ENCODE data around the gene SH3RF2. TPM values are rescaled to one million over a fixed set of nuclear protein-coding genes. Genes with fewer than 3 reads are reported as not detected.

The SH3RF2 gene
- total and polyA plus RNA-seq, 9 of the 15 experiments (the other 6 are each of a cell fraction or from before 2014, with no cell fraction given), result 0.05 TPM; not detected in 8

GRCh38 chr5:145944328-145944727 is 8.0 kb downstream of the SH3RF2 start (continued):
- TF ChIP-seq TCF15 (CRISPR knock-in tag; IDR thresholded peaks at IDR 0.05) (no peak), NFXL1 (CRISPR knock-in tag; IDR thresholded peaks at IDR 0.05) (no peak), CHD1 (IDR thresholded peaks at IDR 0.05; ENCODE audit: low read length) (no peak), ELF1 (tag; IDR thresholded peaks at IDR 0.05) (no peak), PHB (CRISPR knock-in tag; IDR thresholded peaks at IDR 0.05) (no peak)

GRCh38 chr5:145945620-145946111 is 9.3 kb downstream of the SH3RF2 start:
- Histone ChIP-seq H3K4me1 (replicated peaks in 1 of 2; ENCODE audit: control insufficient read depth in 2 of 2, insufficient read depth in 2 of 2, low read length in 2 of 2) (no peaks in the 10 kb centered on the region), H3K27ac (ENCODE audit: extremely low read depth, low read depth, low read length) (no peak overlapping the region), H4K20me1 (replicated peaks; ENCODE audit: control insufficient read depth, insufficient read depth, low read length) (no peaks in the 10 kb centered on the region; the same call in 1 of the 2 replicates), H3K9me3 (replicated peaks; ENCODE audit: control insufficient read depth, insufficient read depth, low read depth, low read length) (no peaks in the 10 kb centered on the region), H3K9ac (ENCODE audit: insufficient read depth in 1 of 2, low read depth in 2 of 2, low read length in 2 of 2) (no peak overlapping the region), H3K9me1 (ENCODE audit: control insufficient read depth, insufficient read depth, low read length) (no peaks in the 10 kb centered on the region), H3K79me2 (ENCODE audit: control insufficient read depth, insufficient read depth, low read length) (no peaks in the 10 kb centered on the region), H3K4me3 (no peak overlapping the region), H3K4me2 (ENCODE audit: insufficient read depth, low read length) (no peak overlapping the region), H2AFZ (ENCODE audit: low read depth, low read length) (no peak overlapping the region), H3K36me3 (ENCODE audit: control insufficient read depth, insufficient read depth, low read length) (no peaks in the 10 kb centered on the region), H3K27me3 (ENCODE audit: control insufficient read depth in 2 of 2, insufficient read depth in 2 of 2, low read length in 2 of 2) (peaks cover 3 to 9% of the 10 kb centered on the region in 2 experiments; a peak in 2 of 5 replicates)
- FAIRE-seq, result no peak
- ChIA-PET CTCF (ENCODE audit: low intra/inter-chr PET ratio) (no interaction called here), POLR2A (interaction anchor here (0.8 to 1.1 kb wide), 2 partner anchors 10 to 13 kb away, joined by 3 to 4 read pairs; no protein-coding TSS in a partner anchor)
- TF ChIP-seq ATF2 (CRISPR knock-in tag; IDR thresholded peaks at IDR 0.05) (no peak), ZNF253 (CRISPR knock-in tag; conservative IDR thresholded peaks at IDR 0.05) (no peak), TGIF2 (CRISPR knock-in tag; IDR thresholded peaks at IDR 0.05) (no peak), PREB (CRISPR knock-in tag; IDR thresholded peaks at IDR 0.05) (no peak), PTTG1 (tag; IDR thresholded peaks at IDR 0.05; ENCODE audit: low read depth) (no peak), SMARCC2 (IDR thresholded peaks at IDR 0.05; ENCODE audit: low read depth) (no peak), BCL6 (CRISPR knock-in tag; IDR thresholded peaks at IDR 0.05) (no peak), ZSCAN29 (IDR thresholded peaks at IDR 0.05) (no peak), FOXA1 (IDR thresholded peaks at IDR 0.05; ENCODE audit: borderline replicate concordance) (no peak), MBD2 (IDR thresholded peaks at IDR 0.05; ENCODE audit: borderline replicate concordance, low read depth) (no peak), SAFB (IDR thresholded peaks at IDR 0.05; ENCODE audit: borderline replicate concordance, low read depth, low read length) (no peak), ZNF431 (CRISPR knock-in tag; IDR thresholded peaks at IDR 0.05) (no peak), SNRNP70 (optimal IDR thresholded peaks at IDR 0.05; ENCODE audit: low read depth, low read length) (no peak)
- ATAC-seq, result no peak; the same call in 1 of the 3 replicates
- intact Hi-C loops (cut with micrococcal nuclease), result no loop called here
- 11% methylated on average over 2 of the region's 2 CpGs for WGBS (ENCODE audit: insufficient coverage, low coverage, missing lambda C conversion rate)
- no TSS peak for BruUV-seq (replicated peaks)
- no peak for DNase-seq (ENCODE audit: extremely low read depth in 1 of 4, low spot score in 3 of 4)
- in situ Hi-C loops (cut with MboI), result no loop called here

Measured in K562 (cell line).